B cell (primary cell): ENCODE measurements around the gene LSM3. TPM values are rescaled to one million over a fixed set of nuclear protein-coding genes. Genes with fewer than 3 reads are reported as not detected.

Experiments used
- ATAC-seq: fragments of 200-7000 bp; cut with Tn5 transposase; one replicate; pipeline ENCODE4 v1.10.0; 2021; ENCODE audit warnings: low read depth, mild to moderate bottlenecking, moderate number of reproducible peaks, moderate library complexity
- CTCF ChIA-PET: fragments of 350-600 bp; sonication (Branson Sonifier 250); formaldehyde crosslinking; loops from one replicate; lab custom pipeline; 2021; ENCODE audit warnings: antibody characterized with exemption, inconsistent platforms; lab: Charles Lee
- POLR2A ChIA-PET: fragments of 350-600 bp; sonication (Branson Sonifier 250); formaldehyde crosslinking; loops from one replicate; lab custom pipeline; 2021; ENCODE audit warnings: antibody characterized with exemption; lab: Charles Lee
- DNase-seq: peaks from one replicate; pipeline ENCODE4 v3.0.0; 2013
- H2AFZ ChIP-seq: 2 replicates; pipeline ENCODE4 v1.6.1; 2012; ENCODE audit warnings: mild to moderate bottlenecking, low read depth, low read length; ENCODE audit not compliant: insufficient read depth, poor library complexity, severe bottlenecking
- H3K27ac ChIP-seq, 2 donors: 1 replicate in 1 of 2; 2 replicates in 1 of 2; pipeline ENCODE4 v1.5.1; 2012 to 2013; ENCODE audit warnings: low read length in 2 of 2, mild to moderate bottlenecking in 2 of 2, moderate library complexity in 1 of 2
- H3K27me3 ChIP-seq, 4 experiments: fragments of 200-600 bp in 1 of 4; sonication (generic) in 1 of 4; replicated peaks in 1 of 4; 1 replicate in 2 of 4; 2 replicates in 2 of 4; pipeline versions ENCODE4 v1.6.1 to v1.7.0; 2013 to 2016; ENCODE audit warnings: low read length in 3 of 4, mild to moderate bottlenecking in 2 of 4, mixed read lengths in 1 of 4, moderate library complexity in 1 of 4; ENCODE audit not compliant: insufficient read depth in 4 of 4, control insufficient read depth in 3 of 4; ENCODE audit errors: control extremely low read depth in 1 of 4
- H3K36me3 ChIP-seq, 2 experiments: replicated peaks in 1 of 2; 1 replicate in 1 of 2; 2 replicates in 1 of 2; pipeline versions ENCODE4 v1.6.1 to v1.7.1; 2013; ENCODE audit warnings: low read length in 1 of 2; ENCODE audit not compliant: insufficient read depth in 2 of 2, control insufficient read depth in 1 of 2; ENCODE audit errors: control extremely low read depth in 1 of 2, extremely low read depth in 1 of 2
- H3K4me1 ChIP-seq, 2 donors: fragments of 200-600 bp in 1 of 2; sonication (generic) in 1 of 2; 1 replicate in 1 of 2; 2 replicates in 1 of 2; pipeline versions ENCODE4 v1.5.1 to v1.6.1; 2013 to 2017; ENCODE audit warnings: low read length in 2 of 2; ENCODE audit not compliant: control insufficient read depth in 2 of 2, insufficient read depth in 2 of 2
- H3K4me2 ChIP-seq: replicated peaks from 2 replicates; pipeline ENCODE3; 2012; ENCODE audit warnings: mild to moderate bottlenecking, low read depth, low read length; ENCODE audit not compliant: poor library complexity, severe bottlenecking
- H3K4me3 ChIP-seq, 5 experiments: fragments of 200-600 bp in 1 of 5; sonication (generic) in 1 of 5; 1 replicate in 3 of 5; 2 replicates in 2 of 5; pipeline versions ENCODE4 v1.5.1 to v1.7.0; 2011 to 2016; ENCODE audit warnings: low read length in 4 of 5, mild to moderate bottlenecking in 4 of 5, low read depth in 2 of 5, control low read depth in 1 of 5, moderate library complexity in 1 of 5; ENCODE audit not compliant: insufficient read depth in 1 of 5; ENCODE audit errors: control extremely low read depth in 1 of 5, extremely low read depth in 1 of 5
- H3K79me2 ChIP-seq: fragments of 200-600 bp; sonication (generic); one replicate; pipeline ENCODE4 v1.6.0; 2016; ENCODE audit warnings: low read length; ENCODE audit not compliant: control insufficient read depth, insufficient read depth
- H3K9ac ChIP-seq: fragments of 200-600 bp; sonication (generic); 2 replicates; pipeline ENCODE4 v1.6.1; 2017; ENCODE audit warnings: mild to moderate bottlenecking, low read length, moderate library complexity
- H3K9me3 ChIP-seq, 3 donors: one replicate each; pipeline versions ENCODE4 v1.6.1 to v1.7.1; 2013; ENCODE audit warnings: low read length in 2 of 3; ENCODE audit not compliant: control insufficient read depth in 2 of 3, insufficient read depth in 1 of 3; ENCODE audit errors: control extremely low read depth in 1 of 3
- H4K20me1 ChIP-seq: 2 replicates; pipeline ENCODE4 v1.6.0; 2012; ENCODE audit warnings: mild to moderate bottlenecking, low read length; ENCODE audit not compliant: insufficient read depth, control insufficient read depth, poor library complexity, severe bottlenecking
- H3K27ac Mint-ChIP-seq: one replicate; pipeline ENCODE4 v1.8.0; 2021; ENCODE audit warnings: mixed read lengths
- H3K27me3 Mint-ChIP-seq: one replicate; pipeline ENCODE4 v1.8.0; 2021; ENCODE audit warnings: mixed read lengths
- H3K4me1 Mint-ChIP-seq: one replicate; pipeline ENCODE4 v1.8.0; 2021; ENCODE audit warnings: mixed read lengths
- H3K4me3 Mint-ChIP-seq: one replicate; pipeline ENCODE4 v1.8.0; 2021; ENCODE audit warnings: mixed read lengths
- H3K9me3 Mint-ChIP-seq: one replicate; pipeline ENCODE4 v1.8.0; 2022; ENCODE audit warnings: mixed read lengths; ENCODE audit not compliant: insufficient read depth
- CTCF ChIP-seq: fragments of 200-600 bp; IDR thresholded peaks from one replicate; pipeline ENCODE4 v1.8.0; 2022; ENCODE audit warnings: antibody characterized with exemption, mild to moderate bottlenecking
- EZH2 ChIP-seq: IDR thresholded peaks from 2 replicates; pipeline ENCODE4 v1.6.1; 2012; ENCODE audit warnings: borderline replicate concordance, low read depth, mild to moderate bottlenecking, moderate library complexity, low read length; ENCODE audit not compliant: insufficient read depth, poor library complexity, severe bottlenecking
- WGBS: methylation state at CpG from one replicate; pipeline ENCODE4 v1.1.5; 2013; ENCODE audit warnings: missing lambda C conversion rate; ENCODE audit not compliant: insufficient coverage; 5-methylcytosine and 5-hydroxymethylcytosine counted together
- intact Hi-C: fragments of 100-400 bp; cut with micrococcal nuclease; formaldehyde crosslinking; loops from one replicate; pipeline ENCODE4 v1.10.0; 2022
- polyA plus RNA-seq: library from polyadenylated mRNA; depleted of rRNA; stranded (reverse); fragments of >200 nt; gene quantifications from 2 replicates; pipeline ENCODE4 v1.2.3, GENCODE V29; 2012
- total RNA-seq, 2 donors: library from RNA; stranded (reverse); fragments of 120-200 nt in 1 of 2; gene quantifications; 1 replicate in 1 of 2; 2 replicates in 1 of 2; pipeline versions ENCODE4 v1.2.3 to v1.2.4, GENCODE V29; 2013 to 2022

LSM3 gene
- total and polyA plus RNA-seq, 2 donors (not counting 1 experiment from before 2014, with no cell fraction given) = 2.8 to 10.0 TPM

- Mint-ChIP-seq H3K27ac (no peak overlapping the region), H3K4me1 (no peaks in the 10 kb centered on the region), H3K4me3 (no peak overlapping the region), H3K27me3 (peaks cover 36% of the 10 kb centered on the region), H3K9me3 (peaks cover 3% of the 10 kb centered on the region)
- H3K9ac ChIP-seq = no peak overlapping the region
- H3K4me3 ChIP-seq = no peak overlapping the region
- WGBS = 100% methylated on average over 1 of the region's 3 CpGs
- no peaks in the 10 kb centered on the region for H3K4me1 ChIP-seq
- ChIA-PET POLR2A (no interaction called here), CTCF (no interaction called here)
- ATAC-seq (no peak), DNase-seq (no peak)
- no peak for TF ChIP-seq EZH2
- TF ChIP-seq CTCF = no peak
- H3K4me2 ChIP-seq = no peak overlapping the region
- H3K79me2 ChIP-seq = no peaks in the 10 kb centered on the region
- H3K9me3 ChIP-seq = peaks cover 4 to 14% (median 10%) of the 10 kb centered on the region in 3 donors
- no peaks in the 10 kb centered on the region for H4K20me1 ChIP-seq
- H3K27me3 ChIP-seq = peaks cover 0 to 21% (median 8%) of the 10 kb centered on the region in 4 experiments
- no peak overlapping the region for H2AFZ ChIP-seq
- no peaks in the 10 kb centered on the region for H3K36me3 ChIP-seq
- intact Hi-C loops = no loop called here
- H3K27ac ChIP-seq = no peak overlapping the region
These were observed 58.3 kb downstream of the LSM3 start for GRCh38 chr3:14236902-14237301.

- Mint-ChIP-seq H3K4me3 (no peak overlapping the region), H3K27me3 (peaks cover 33% of the 10 kb centered on the region), H3K9me3 (peaks cover 3% of the 10 kb centered on the region), H3K4me1 (no peaks in the 10 kb centered on the region), H3K27ac (no peak overlapping the region)
- Histone ChIP-seq H3K4me2 (no peak overlapping the region), H3K9me3 (peaks cover 4 to 14% (median 10%) of the 10 kb centered on the region in 3 donors), H3K27me3 (peaks cover 0 to 17% (median 8%) of the 10 kb centered on the region in 4 experiments), H4K20me1 (no peaks in the 10 kb centered on the region), H3K4me3 (no peak overlapping the region), H2AFZ (no peak overlapping the region), H3K36me3 (no peaks in the 10 kb centered on the region), H3K79me2 (no peaks in the 10 kb centered on the region), H3K27ac (no peak overlapping the region), H3K4me1 (no peaks in the 10 kb centered on the region), H3K9ac (no peak overlapping the region)
- TF ChIP-seq CTCF (no peak), EZH2 (no peak)
- ATAC-seq (no peak), DNase-seq (no peak)
- 95% methylated on average over 5 of the region's 6 CpGs for WGBS
- ChIA-PET POLR2A (no interaction called here), CTCF (no interaction called here)
- intact Hi-C loops = no loop called here
These were observed 58.8 kb downstream of the LSM3 start for GRCh38 chr3:14237457-14237856.
